T-helper 1 cell treated with Interleukin-12 subunit alpha and Interleukin-12 subunit beta and Interleukin-4 antibody, amounts not matched to agents 30 μg/mL and 1 μg/mL, for 36 hours (primary cell): Measurements from ENCODE around the gene SLC35E3.
A peak's percentile ranks its signal among the peaks of the same experiment; 100 is the strongest.

ENCODE experiments used
- H3K27ac Mint-ChIP-seq: one replicate; pipeline ENCODE4 v1.8.0; 2021; ENCODE audit warnings: mild to moderate bottlenecking, mixed read lengths
- H3K27me3 Mint-ChIP-seq: one replicate; pipeline ENCODE4 v1.8.0; 2021; ENCODE audit warnings: low read depth, mixed read lengths
- H3K36me3 Mint-ChIP-seq: one replicate; pipeline ENCODE4 v1.8.0; 2021; ENCODE audit warnings: low read depth, mixed read lengths
- H3K4me1 Mint-ChIP-seq: one replicate; pipeline ENCODE4 v1.8.0; 2021; ENCODE audit warnings: low read depth, mixed read lengths
- H3K4me3 Mint-ChIP-seq: one replicate; pipeline ENCODE4 v1.8.0; 2021; ENCODE audit warnings: mild to moderate bottlenecking, moderate library complexity, mixed read lengths
- H3K9me3 Mint-ChIP-seq: one replicate; pipeline ENCODE4 v1.8.0; 2021; ENCODE audit warnings: mixed read lengths

SLC35E3 gene

GRCh38 chr12:68745904-68746571, at the start of gene SLC35E3:
Gene SLC35E3 (plus strand): TSS chr12:68746176. CDS start chr12:68746378, 202 bp downstream.
- Mint-ChIP-seq H3K27me3 (no peaks in the 10 kb centered on the region), H3K27ac (peak within 1 kb of the TSS; percentile 90), H3K36me3 (peaks cover 19% of the 10 kb centered on the region), H3K9me3 (no peaks in the 10 kb centered on the region), H3K4me3 (peak within 1 kb of the TSS; percentile 92), H3K4me1 (peaks cover 40% of the 10 kb centered on the region)

- peaks cover 1% of the 10 kb centered on the region for H3K4me1 Mint-ChIP-seq
- H3K9me3 Mint-ChIP-seq, result no peaks in the 10 kb centered on the region
- H3K36me3 Mint-ChIP-seq, result peaks cover 39% of the 10 kb centered on the region
- no peaks in the 10 kb centered on the region for H3K27me3 Mint-ChIP-seq
- no peak overlapping the region for H3K27ac Mint-ChIP-seq
- H3K4me3 Mint-ChIP-seq, result no peak overlapping the region
These were observed 46.5 kb upstream of the SLC35E3 start for GRCh38 chr12:68699486-68699885.

GRCh38 chr12:68727776-68728175, 18.2 kb upstream of the SLC35E3 start:
- Mint-ChIP-seq H3K4me3 (no peak overlapping the region), H3K27ac (no peak overlapping the region), H3K27me3 (no peaks in the 10 kb centered on the region), H3K36me3 (peaks cover 17% of the 10 kb centered on the region), H3K9me3 (no peaks in the 10 kb centered on the region), H3K4me1 (no peaks in the 10 kb centered on the region)

- peaks cover 22% of the 10 kb centered on the region for H3K36me3 Mint-ChIP-seq
- no peak overlapping the region for H3K27ac Mint-ChIP-seq
- no peaks in the 10 kb centered on the region for H3K27me3 Mint-ChIP-seq
- H3K4me1 Mint-ChIP-seq, result no peaks in the 10 kb centered on the region
- no peaks in the 10 kb centered on the region for H3K9me3 Mint-ChIP-seq
- no peak overlapping the region for H3K4me3 Mint-ChIP-seq
These were observed 12.3 kb upstream of the SLC35E3 start for GRCh38 chr12:68733661-68734071.

- Mint-ChIP-seq H3K9me3 (no peaks in the 10 kb centered on the region), H3K4me3 (no peak overlapping the region), H3K36me3 (peaks cover 18% of the 10 kb centered on the region)
These were observed 6.1 kb upstream of the SLC35E3 start for GRCh38 chr12:68739891-68740290.

GRCh38 chr12:68743356-68743755, 2.6 kb upstream of the SLC35E3 start:
- Mint-ChIP-seq H3K4me1 (peaks cover 25% of the 10 kb centered on the region), H3K9me3 (no peaks in the 10 kb centered on the region), H3K4me3 (no peak overlapping the region), H3K27me3 (no peaks in the 10 kb centered on the region), H3K36me3 (peaks cover 20% of the 10 kb centered on the region), H3K27ac (peak overlapping the region; percentile 73)

More at GRCh38 chr12:68739891-68740290, 6.1 kb upstream of the SLC35E3 start:
- H3K27ac Mint-ChIP-seq, result no peak overlapping the region
- peaks cover 11% of the 10 kb centered on the region for H3K4me1 Mint-ChIP-seq
- H3K27me3 Mint-ChIP-seq, result no peaks in the 10 kb centered on the region

GRCh38 chr12:68745376-68745903, 536 bp upstream of the SLC35E3 start:
- Mint-ChIP-seq H3K27me3 (no peaks in the 10 kb centered on the region), H3K4me3 (peak overlapping the region; percentile 92), H3K4me1 (peaks cover 40% of the 10 kb centered on the region), H3K9me3 (no peaks in the 10 kb centered on the region), H3K36me3 (peaks cover 19% of the 10 kb centered on the region), H3K27ac (peak overlapping the region; percentile 90)

GRCh38 chr12:68746572-68747180, 700 bp downstream of the SLC35E3 start:
- Mint-ChIP-seq H3K4me1 (peaks cover 40% of the 10 kb centered on the region), H3K4me3 (peak overlapping the region; percentile 92), H3K36me3 (peaks cover 18% of the 10 kb centered on the region)

GRCh38 chr12:68749443-68749842, 3.5 kb downstream of the SLC35E3 start:
- Mint-ChIP-seq H3K36me3 (peaks cover 30% of the 10 kb centered on the region), H3K27ac (no peak overlapping the region), H3K4me3 (no peak overlapping the region), H3K4me1 (peaks cover 28% of the 10 kb centered on the region), H3K9me3 (no peaks in the 10 kb centered on the region), H3K27me3 (no peaks in the 10 kb centered on the region)

More at GRCh38 chr12:68746572-68747180, 700 bp downstream of the SLC35E3 start:
- Mint-ChIP-seq H3K9me3 (no peaks in the 10 kb centered on the region), H3K27me3 (no peaks in the 10 kb centered on the region), H3K27ac (peak overlapping the region; percentile 90)

GRCh38 chr12:68749861-68750260, 3.9 kb downstream of the SLC35E3 start:
- H3K27ac Mint-ChIP-seq, result no peak overlapping the region

GRCh38 chr12:68750506-68750905, 4.5 kb downstream of the SLC35E3 start:
- H3K27ac Mint-ChIP-seq, result no peak overlapping the region
- no peak overlapping the region for H3K4me3 Mint-ChIP-seq
- H3K4me1 Mint-ChIP-seq, result peaks cover 28% of the 10 kb centered on the region
- H3K36me3 Mint-ChIP-seq, result peaks cover 36% of the 10 kb centered on the region
- H3K9me3 Mint-ChIP-seq, result no peaks in the 10 kb centered on the region
- H3K27me3 Mint-ChIP-seq, result no peaks in the 10 kb centered on the region

More at GRCh38 chr12:68749861-68750260, 3.9 kb downstream of the SLC35E3 start:
- H3K4me3 Mint-ChIP-seq, result no peak overlapping the region
- no peaks in the 10 kb centered on the region for H3K27me3 Mint-ChIP-seq
- peaks cover 28% of the 10 kb centered on the region for H3K4me1 Mint-ChIP-seq
- no peaks in the 10 kb centered on the region for H3K9me3 Mint-ChIP-seq
- H3K36me3 Mint-ChIP-seq, result peaks cover 31% of the 10 kb centered on the region

- Mint-ChIP-seq H3K9me3 (no peaks in the 10 kb centered on the region), H3K36me3 (peaks cover 27% of the 10 kb centered on the region), H3K4me1 (peaks cover 2% of the 10 kb centered on the region), H3K4me3 (no peak overlapping the region), H3K27ac (no peak overlapping the region), H3K27me3 (no peaks in the 10 kb centered on the region)
These were observed 9.7 kb downstream of the SLC35E3 start for GRCh38 chr12:68755536-68756243.

GRCh38 chr12:68759852-68760251, 13.9 kb downstream of the SLC35E3 start:
- no peak overlapping the region for H3K4me3 Mint-ChIP-seq
- H3K4me1 Mint-ChIP-seq, result peaks cover 3% of the 10 kb centered on the region
- H3K27ac Mint-ChIP-seq, result no peak overlapping the region
- peaks cover 26% of the 10 kb centered on the region for H3K36me3 Mint-ChIP-seq
- no peaks in the 10 kb centered on the region for H3K9me3 Mint-ChIP-seq
- no peaks in the 10 kb centered on the region for H3K27me3 Mint-ChIP-seq

- Mint-ChIP-seq H3K4me3 (no peak overlapping the region), H3K36me3 (peaks cover 19% of the 10 kb centered on the region), H3K27ac (peak overlapping the region; percentile 6), H3K4me1 (peaks cover 3% of the 10 kb centered on the region), H3K27me3 (no peaks in the 10 kb centered on the region), H3K9me3 (no peaks in the 10 kb centered on the region)
These were observed 14.9 kb downstream of the SLC35E3 start for GRCh38 chr12:68760806-68761441.
